ENCODE measurements around the gene TRAF3. TPM values are rescaled to one million over a fixed set of nuclear protein-coding genes. Genes with fewer than 3 reads are reported as not detected.

Gene TRAF3
- total RNA-seq, 1 experiment from 2014 or later = 49.3 TPM

DNA sequence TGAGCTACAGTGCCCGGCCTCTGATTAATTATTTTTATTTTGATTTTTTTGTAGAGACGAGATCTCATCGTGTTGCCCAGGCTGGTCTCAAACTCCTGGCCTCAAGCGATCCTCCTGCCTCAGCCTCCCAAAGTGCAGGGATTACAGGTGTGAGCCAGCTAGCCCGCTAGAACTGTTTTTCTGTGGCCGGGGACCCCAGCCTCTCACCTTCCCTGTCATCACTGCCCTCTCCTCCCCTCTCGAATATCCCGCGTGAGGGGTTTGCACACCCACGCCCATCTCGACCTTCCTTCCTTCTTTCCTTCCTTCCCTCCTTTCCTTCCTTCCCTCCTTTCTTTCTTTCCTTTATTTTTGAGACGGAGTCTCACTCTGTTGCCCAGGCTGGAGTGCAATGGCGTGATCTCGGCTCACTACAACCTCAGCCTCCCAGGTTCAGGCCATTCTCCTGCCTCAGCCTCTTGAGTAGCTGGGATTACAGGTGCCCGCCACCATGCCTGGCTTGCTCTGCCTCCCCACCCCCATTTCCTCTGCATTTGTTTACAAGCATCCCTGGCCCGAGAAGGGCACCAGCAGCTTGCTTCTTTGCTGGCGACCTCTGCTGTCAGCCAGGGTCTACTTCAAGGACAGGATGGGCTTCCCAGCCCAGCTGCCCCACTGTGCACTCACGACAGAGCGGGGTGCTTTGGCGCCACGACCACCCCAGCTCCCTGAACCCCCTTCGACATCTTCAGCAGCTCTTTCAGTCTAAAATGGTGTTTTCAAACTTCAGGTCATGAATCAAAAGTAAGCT is 4.3 kb upstream of the TRAF3 start:
- no peak for DNase-seq (ENCODE audit: low spot score)
- CTCF ChIA-PET = no interaction called here
- H3K4me1 ChIP-seq (ENCODE audit: insufficient read depth, low read length, poor library complexity, severe bottlenecking) = no peaks in the 10 kb centered on the region
- no peaks in the 10 kb centered on the region for H3K36me3 ChIP-seq (ENCODE audit: insufficient read depth, low read length, poor library complexity, severe bottlenecking)
- H3K9me3 ChIP-seq (ENCODE audit: low read depth, low read length, poor library complexity, severe bottlenecking) = no peaks in the 10 kb centered on the region
- POLR2A ChIA-PET (ENCODE audit: low non-redundant PET) = no interaction called here
- no peaks in the 10 kb centered on the region for H3K27me3 ChIP-seq (replicated peaks; ENCODE audit: insufficient read depth, low read depth, low read length, poor library complexity)
- intact Hi-C loops (cut with micrococcal nuclease; ENCODE audit: unreplicated experiment) = no loop called here
- no TSS peak for BruUV-seq (replicated peaks)
- H3K27ac ChIP-seq (ENCODE audit: low read depth, low read length, poor library complexity, severe bottlenecking) = no peak overlapping the region
- no peak overlapping the region for H3K4me3 ChIP-seq (ENCODE audit: low read depth, low read length, poor library complexity, severe bottlenecking)
- no peak for TF ChIP-seq EZH2 (IDR thresholded peaks at IDR 0.05; ENCODE audit: borderline replicate concordance, low read depth, low read length, poor library complexity, severe bottlenecking)
- TF ChIP-seq, protein P1, sequence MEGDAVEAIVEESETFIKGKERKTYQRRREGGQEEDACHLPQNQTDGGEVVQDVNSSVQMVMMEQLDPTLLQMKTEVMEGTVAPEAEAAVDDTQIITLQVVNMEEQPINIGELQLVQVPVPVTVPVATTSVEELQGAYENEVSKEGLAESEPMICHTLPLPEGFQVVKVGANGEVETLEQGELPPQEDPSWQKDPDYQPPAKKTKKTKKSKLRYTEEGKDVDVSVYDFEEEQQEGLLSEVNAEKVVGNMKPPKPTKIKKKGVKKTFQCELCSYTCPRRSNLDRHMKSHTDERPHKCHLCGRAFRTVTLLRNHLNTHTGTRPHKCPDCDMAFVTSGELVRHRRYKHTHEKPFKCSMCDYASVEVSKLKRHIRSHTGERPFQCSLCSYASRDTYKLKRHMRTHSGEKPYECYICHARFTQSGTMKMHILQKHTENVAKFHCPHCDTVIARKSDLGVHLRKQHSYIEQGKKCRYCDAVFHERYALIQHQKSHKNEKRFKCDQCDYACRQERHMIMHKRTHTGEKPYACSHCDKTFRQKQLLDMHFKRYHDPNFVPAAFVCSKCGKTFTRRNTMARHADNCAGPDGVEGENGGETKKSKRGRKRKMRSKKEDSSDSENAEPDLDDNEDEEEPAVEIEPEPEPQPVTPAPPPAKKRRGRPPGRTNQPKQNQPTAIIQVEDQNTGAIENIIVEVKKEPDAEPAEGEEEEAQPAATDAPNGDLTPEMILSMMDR (conservative IDR thresholded peaks at IDR 0.05; ENCODE audit: low read depth, low read length) = peak; percentile 18; the same call in 1 of the 2 replicates

DNA sequence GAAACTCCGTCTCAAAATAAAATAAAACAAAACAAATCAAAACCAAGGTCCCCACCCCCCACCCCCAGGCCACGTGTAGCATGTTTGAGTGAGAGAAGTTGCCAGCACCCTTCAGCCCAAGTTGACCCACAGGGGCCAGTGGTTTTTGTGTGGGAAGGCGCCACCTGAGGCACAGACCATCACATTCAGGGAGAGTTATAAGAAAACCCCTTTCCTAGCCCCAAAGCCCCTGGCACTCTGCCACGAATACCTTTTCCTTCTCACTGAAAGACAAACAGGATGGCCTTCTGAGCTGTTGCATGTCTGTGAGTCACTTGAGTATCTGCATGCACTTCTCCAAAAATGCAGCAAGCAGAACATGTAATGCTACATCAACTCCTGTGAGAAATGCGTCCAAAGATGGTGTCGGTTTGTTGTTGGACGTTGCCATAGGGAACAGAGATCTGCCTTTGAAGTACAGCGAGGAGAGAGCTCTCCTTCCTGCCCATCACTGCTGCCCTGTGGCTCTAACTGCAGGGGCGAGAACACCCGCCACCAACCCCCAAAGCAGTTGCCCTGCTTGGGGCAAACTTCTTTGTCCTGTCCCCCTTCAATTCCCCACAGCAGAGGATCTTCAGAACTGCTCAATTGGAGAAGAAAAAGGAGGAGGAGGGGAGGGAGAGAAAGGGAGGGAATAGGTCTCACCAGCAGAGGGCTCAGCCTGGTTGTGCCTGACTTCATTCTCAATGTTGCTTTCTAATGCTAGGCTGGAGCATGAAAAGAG is 2.7 kb upstream of the TRAF3 start:
- TF ChIP-seq, protein P1 (conservative IDR thresholded peaks at IDR 0.05; ENCODE audit: low read depth, low read length) = peak; percentile 82
- no peak for TF ChIP-seq EZH2 (IDR thresholded peaks at IDR 0.05; ENCODE audit: borderline replicate concordance, low read depth, low read length, poor library complexity, severe bottlenecking)
- Histone ChIP-seq H3K27me3 (replicated peaks; ENCODE audit: insufficient read depth, low read depth, low read length, poor library complexity) (no peaks in the 10 kb centered on the region), H3K4me3 (ENCODE audit: low read depth, low read length, poor library complexity, severe bottlenecking) (no peak overlapping the region), H3K4me1 (ENCODE audit: insufficient read depth, low read length, poor library complexity, severe bottlenecking) (peaks cover 7% of the 10 kb centered on the region), H3K36me3 (ENCODE audit: insufficient read depth, low read length, poor library complexity, severe bottlenecking) (no peaks in the 10 kb centered on the region), H3K27ac (ENCODE audit: low read depth, low read length, poor library complexity, severe bottlenecking) (no peak overlapping the region), H3K9me3 (ENCODE audit: low read depth, low read length, poor library complexity, severe bottlenecking) (no peaks in the 10 kb centered on the region)
- ChIA-PET POLR2A (ENCODE audit: low non-redundant PET) (no interaction called here), CTCF (interaction anchor here (0.6 to 0.7 kb wide), 2 partner anchors 139 to 478 kb away, joined by 3 read pairs; no protein-coding TSS in a partner anchor)
- DNase-seq (ENCODE audit: low spot score) = peak; percentile 84
- no TSS peak for BruUV-seq (replicated peaks)
- intact Hi-C loops (cut with micrococcal nuclease; ENCODE audit: unreplicated experiment) = loop anchor here (2.0 to 5.0 kb wide), 2 partner anchors 142 to 252 kb away; no protein-coding TSS in a partner anchor

DNA sequence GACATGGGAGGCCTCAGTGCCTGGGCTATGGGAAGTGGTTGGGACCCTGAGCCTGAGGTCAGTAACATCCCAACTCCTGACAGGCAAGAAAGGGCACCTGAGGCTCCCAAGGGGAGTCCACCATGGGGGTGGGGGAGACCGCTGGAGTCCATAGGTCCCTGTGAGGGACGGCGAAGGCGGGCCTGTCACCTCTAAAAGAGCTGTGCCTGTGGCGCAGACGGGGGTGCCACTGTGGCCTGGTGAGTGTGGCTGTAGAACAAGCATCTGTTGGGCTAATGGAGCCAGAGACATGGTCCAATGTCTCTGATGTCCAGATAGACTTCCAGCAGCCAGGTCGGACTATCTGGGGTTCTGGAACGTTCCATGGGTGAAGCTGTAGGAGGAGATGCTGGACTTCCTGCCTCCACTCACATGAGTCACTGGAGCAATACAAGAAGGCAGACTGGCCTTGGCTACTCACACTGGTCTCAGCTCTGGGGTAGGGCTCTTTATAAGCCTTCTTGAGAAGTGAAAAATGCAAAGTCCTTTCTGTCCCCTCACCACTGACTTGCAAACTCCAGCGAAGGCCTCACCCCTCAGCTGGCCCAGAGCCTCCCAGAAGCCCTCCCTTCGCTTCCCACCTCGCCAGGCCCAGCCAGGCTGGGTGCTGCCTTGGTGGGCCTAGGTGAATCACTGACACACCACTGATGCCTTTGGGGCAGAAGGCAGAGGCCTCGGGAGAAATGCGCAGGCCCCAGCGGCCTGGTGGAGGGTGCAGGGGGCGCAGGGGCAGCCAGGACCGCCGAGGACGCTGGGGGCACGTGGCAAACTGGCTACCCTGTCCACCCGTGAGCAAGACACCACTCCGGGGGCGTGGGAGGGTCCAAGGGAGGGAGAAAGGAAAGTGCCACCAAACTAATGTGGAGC is 1.1 kb upstream of the TRAF3 start:
- DNase-seq (ENCODE audit: low spot score) = no peak
- ChIA-PET POLR2A (ENCODE audit: low non-redundant PET) (no interaction called here), CTCF (interaction anchor here (0.6 kb wide), 1 partner anchor 251 kb away, joined by 3 read pairs; no protein-coding TSS in a partner anchor)
- H3K9me3 ChIP-seq (ENCODE audit: low read depth, low read length, poor library complexity, severe bottlenecking) = no peaks in the 10 kb centered on the region
- H3K27ac ChIP-seq (ENCODE audit: low read depth, low read length, poor library complexity, severe bottlenecking) = peak overlapping the region; percentile 46
- intact Hi-C loops (cut with micrococcal nuclease; ENCODE audit: unreplicated experiment) = loop anchor here (2.0 to 5.0 kb wide), 2 partner anchors 141 to 254 kb away; no protein-coding TSS in a partner anchor
- peaks cover 20% of the 10 kb centered on the region for H3K4me1 ChIP-seq (ENCODE audit: insufficient read depth, low read length, poor library complexity, severe bottlenecking)
- H3K36me3 ChIP-seq (ENCODE audit: insufficient read depth, low read length, poor library complexity, severe bottlenecking) = no peaks in the 10 kb centered on the region
- H3K27me3 ChIP-seq (replicated peaks; ENCODE audit: insufficient read depth, low read depth, low read length, poor library complexity) = no peaks in the 10 kb centered on the region
- TF ChIP-seq EZH2 (IDR thresholded peaks at IDR 0.05; ENCODE audit: borderline replicate concordance, low read depth, low read length, poor library complexity, severe bottlenecking) = no peak
- TF ChIP-seq, protein P1 (conservative IDR thresholded peaks at IDR 0.05; ENCODE audit: low read depth, low read length) = no peak
- H3K4me3 ChIP-seq (ENCODE audit: low read depth, low read length, poor library complexity, severe bottlenecking) = no peak overlapping the region
- no TSS peak for BruUV-seq (replicated peaks)

Data from A673 (cell line).